GM13977 (cell line): Measurements from ENCODE around the gene CFAP58.

Source experiments
- DNase-seq: peaks from one replicate; pipeline ENCODE4 v3.0.0; 2012; ENCODE audit warnings: low spot score
- in situ Hi-C: fragments of 300-500 bp; cut with MboI; formaldehyde crosslinking; loops from one replicate; pipeline ENCODE4 v1.12.0; 2022; ENCODE audit warnings: low sequenced_read_pairs, low pct_unique_long_range_greater_than_20kb, mixed read lengths, inconsistent platforms; ENCODE audit not compliant: unreplicated experiment
- TF ChIP-seq, protein P1 (sequence below): IDR thresholded peaks from 2 replicates; pipeline ENCODE4 v1.5.1; 2012; ENCODE audit warnings: mild to moderate bottlenecking, control low read depth; ENCODE audit not compliant: insufficient read depth; ENCODE audit errors: extremely low read depth, missing control alignments

The CFAP58 gene

DNA sequence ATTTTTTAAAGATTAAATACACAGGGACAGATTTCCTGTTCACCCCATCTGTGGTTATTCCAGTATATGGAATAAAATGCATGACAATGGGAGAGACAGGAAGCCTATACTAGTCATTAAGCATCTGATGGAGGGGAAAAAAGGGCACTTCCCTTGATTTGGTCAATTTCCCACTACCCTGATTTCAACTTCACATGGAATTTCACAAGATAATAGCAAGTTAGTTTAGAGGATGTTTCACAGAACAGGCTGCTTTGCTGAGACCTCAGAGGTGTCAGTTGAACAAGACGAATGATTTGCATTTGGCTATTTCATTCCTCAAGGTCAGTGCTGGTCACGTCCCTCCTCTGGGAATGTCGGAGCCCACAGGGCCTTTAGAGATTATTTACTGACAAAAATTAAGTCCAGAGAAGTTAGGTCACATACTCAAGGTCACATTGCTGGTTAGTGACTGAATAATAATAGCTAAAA, 10.7 kb upstream of the CFAP58 start:
- DNase-seq = no peak
- TF ChIP-seq, protein P1, sequence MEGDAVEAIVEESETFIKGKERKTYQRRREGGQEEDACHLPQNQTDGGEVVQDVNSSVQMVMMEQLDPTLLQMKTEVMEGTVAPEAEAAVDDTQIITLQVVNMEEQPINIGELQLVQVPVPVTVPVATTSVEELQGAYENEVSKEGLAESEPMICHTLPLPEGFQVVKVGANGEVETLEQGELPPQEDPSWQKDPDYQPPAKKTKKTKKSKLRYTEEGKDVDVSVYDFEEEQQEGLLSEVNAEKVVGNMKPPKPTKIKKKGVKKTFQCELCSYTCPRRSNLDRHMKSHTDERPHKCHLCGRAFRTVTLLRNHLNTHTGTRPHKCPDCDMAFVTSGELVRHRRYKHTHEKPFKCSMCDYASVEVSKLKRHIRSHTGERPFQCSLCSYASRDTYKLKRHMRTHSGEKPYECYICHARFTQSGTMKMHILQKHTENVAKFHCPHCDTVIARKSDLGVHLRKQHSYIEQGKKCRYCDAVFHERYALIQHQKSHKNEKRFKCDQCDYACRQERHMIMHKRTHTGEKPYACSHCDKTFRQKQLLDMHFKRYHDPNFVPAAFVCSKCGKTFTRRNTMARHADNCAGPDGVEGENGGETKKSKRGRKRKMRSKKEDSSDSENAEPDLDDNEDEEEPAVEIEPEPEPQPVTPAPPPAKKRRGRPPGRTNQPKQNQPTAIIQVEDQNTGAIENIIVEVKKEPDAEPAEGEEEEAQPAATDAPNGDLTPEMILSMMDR = no peak
- in situ Hi-C loops = loop anchor here (10.0 kb wide), 1 partner anchor 48 kb away; no protein-coding TSS in a partner anchor

DNA sequence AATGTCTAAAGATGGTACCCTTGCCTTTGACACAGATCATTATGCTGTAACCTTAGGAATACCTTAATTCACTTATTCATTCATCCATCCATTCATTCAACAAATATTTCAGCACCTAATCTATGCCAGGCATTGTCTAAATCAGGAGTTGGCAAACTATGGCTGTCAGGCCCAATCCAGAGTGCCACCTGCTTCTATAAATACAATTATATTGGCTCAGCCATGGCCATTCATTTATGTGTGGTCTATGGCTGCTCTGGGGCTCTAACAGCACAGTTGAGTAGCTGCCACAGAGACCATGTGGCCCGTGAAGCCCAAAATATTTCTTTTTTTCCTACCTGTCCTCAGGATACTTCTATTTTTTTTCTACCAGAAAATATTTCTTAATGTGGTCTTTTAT, 9.4 kb upstream of the CFAP58 start:
- no peak for DNase-seq
- TF ChIP-seq, protein P1 = no peak
- in situ Hi-C loops = loop anchor here (10.0 kb wide), 1 partner anchor 49 kb away; no protein-coding TSS in a partner anchor

GRCh38 chr10:104345515-104345914, 8.1 kb upstream of the CFAP58 start:
- in situ Hi-C loops = loop anchor here (5.0 to 10.0 kb wide), 2 partner anchors 33 to 51 kb away; no protein-coding TSS in a partner anchor
- no peak for DNase-seq
- TF ChIP-seq, protein P1 = no peak

- in situ Hi-C loops = loop anchor here (5.0 to 10.0 kb wide), 2 partner anchors 34 to 51 kb away; no protein-coding TSS in a partner anchor
- TF ChIP-seq, protein P1 = no peak
- no peak for DNase-seq
These were observed 7.7 kb upstream of the CFAP58 start for GRCh38 chr10:104345941-104346340.

DNA sequence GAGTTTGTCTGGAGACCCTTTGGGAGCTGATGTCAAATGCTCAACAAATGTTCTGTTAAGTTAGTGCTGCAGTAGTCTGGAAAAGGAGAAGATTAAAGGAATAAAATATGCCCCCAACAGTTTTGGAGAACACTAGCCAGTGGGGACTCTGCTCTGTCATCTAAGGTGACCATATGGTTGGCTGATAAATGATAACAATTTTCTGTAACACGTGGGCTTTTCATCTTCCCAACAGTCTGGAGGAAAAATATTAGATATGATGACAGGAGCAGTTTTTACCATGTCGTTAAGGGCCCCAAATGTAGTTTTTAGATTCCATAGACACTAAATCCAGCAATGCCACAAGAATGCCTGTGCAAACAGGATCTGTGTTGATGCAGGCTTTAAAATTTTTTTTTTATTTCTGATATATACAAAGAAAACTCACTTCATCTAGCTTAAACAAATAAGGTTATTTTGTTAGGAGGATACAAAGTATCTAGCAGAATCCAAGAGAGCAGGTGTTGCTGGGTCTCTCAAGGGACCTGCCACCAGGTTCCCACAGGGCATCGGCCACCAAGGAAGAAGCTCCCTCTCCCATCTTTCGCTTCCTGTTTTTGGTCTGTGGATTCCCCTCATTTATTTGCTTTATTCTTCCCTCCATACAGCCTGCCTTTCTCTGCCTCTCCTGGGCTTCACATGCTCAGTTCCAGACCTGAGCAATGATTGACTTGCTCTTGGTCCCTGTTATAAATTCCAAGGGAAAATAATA, 6.2 kb upstream of the CFAP58 start:
- in situ Hi-C loops = loop anchor here (5.0 to 10.0 kb wide), 2 partner anchors 35 to 53 kb away; no protein-coding TSS in a partner anchor
- TF ChIP-seq, protein P1 = no peak
- no peak for DNase-seq

DNA sequence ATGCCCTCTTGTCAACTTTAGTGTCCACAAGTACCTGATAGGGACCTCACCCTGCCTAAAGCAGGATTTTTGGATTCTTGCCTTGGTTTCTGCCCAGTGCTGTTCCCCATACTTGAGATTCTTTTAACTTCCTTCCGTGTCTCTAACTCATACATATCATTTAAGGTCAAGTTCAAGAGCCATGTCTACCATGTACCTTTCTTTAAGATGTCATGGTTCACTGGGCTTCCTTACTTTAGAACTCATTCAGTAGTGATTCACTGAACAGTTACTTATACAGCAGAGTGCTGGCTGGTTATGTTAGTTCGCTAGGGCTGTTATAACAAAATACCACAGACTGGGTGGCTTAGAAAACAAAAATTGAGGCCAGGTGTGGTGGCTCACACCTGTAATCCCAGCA, 5.0 kb upstream of the CFAP58 start:
- no peak for DNase-seq
- TF ChIP-seq, protein P1 = no peak
- in situ Hi-C loops = loop anchor here (5.0 to 10.0 kb wide), 2 partner anchors 36 to 54 kb away; no protein-coding TSS in a partner anchor
